GM19238 (cell line): ENCODE measurements around the gene TEX48.

Experiments
- DNase-seq: peaks from one replicate; pipeline ENCODE4 v3.0.0; 2011; ENCODE audit warnings: low spot score; ENCODE audit not compliant: insufficient read length

TEX48 gene

GRCh38 chr9:114681594-114682332, at the start of gene TEX48:
Gene TEX48, minus strand, starts transcription at chr9:114682192. Its CDS starts 10,469 bp downstream, at chr9:114671723.
- DNase-seq = peak; percentile 22

GRCh38 chr9:114731701-114732100, 49.7 kb upstream of the TEX48 start:
- no peak for DNase-seq

- no peak for DNase-seq
Observed at GRCh38 chr9:114729706-114730105, 47.7 kb upstream of the TEX48 start.

GRCh38 chr9:114725930-114726329, 43.9 kb upstream of the TEX48 start:
- DNase-seq = no peak

GRCh38 chr9:114724744-114725143, 42.8 kb upstream of the TEX48 start:
- no peak for DNase-seq

GRCh38 chr9:114723931-114724330, 41.9 kb upstream of the TEX48 start:
- DNase-seq = no peak

GRCh38 chr9:114722937-114723620, 41.1 kb upstream of the TEX48 start:
- DNase-seq = no peak

GRCh38 chr9:114722081-114722621, 40.2 kb upstream of the TEX48 start:
- DNase-seq = no peak

GRCh38 chr9:114721491-114722079, 39.6 kb upstream of the TEX48 start:
- DNase-seq = no peak

GRCh38 chr9:114720086-114720676, 38.2 kb upstream of the TEX48 start:
- no peak for DNase-seq

DNA sequence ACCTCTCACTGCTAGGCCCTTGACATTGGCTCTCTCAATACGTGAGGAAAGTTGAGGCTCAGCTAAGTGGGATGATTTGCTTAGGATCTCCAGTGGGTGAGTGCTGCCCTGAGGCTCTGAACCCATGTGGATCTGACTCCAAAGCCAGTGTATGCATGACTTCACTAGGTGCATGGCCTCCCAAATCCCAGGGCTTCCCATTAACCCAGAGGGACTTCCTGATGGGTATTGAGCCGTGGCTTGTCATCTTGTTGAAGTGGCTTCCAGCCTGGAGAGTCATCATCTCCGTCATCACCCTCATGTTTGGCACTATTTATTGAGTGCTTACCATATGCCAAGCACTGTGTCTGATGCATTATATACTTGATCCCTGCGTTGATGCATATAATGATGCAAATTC, 37.3 kb upstream of the TEX48 start:
- no peak for DNase-seq

GRCh38 chr9:114718801-114719221, 36.8 kb upstream of the TEX48 start:
- no peak for DNase-seq

DNA sequence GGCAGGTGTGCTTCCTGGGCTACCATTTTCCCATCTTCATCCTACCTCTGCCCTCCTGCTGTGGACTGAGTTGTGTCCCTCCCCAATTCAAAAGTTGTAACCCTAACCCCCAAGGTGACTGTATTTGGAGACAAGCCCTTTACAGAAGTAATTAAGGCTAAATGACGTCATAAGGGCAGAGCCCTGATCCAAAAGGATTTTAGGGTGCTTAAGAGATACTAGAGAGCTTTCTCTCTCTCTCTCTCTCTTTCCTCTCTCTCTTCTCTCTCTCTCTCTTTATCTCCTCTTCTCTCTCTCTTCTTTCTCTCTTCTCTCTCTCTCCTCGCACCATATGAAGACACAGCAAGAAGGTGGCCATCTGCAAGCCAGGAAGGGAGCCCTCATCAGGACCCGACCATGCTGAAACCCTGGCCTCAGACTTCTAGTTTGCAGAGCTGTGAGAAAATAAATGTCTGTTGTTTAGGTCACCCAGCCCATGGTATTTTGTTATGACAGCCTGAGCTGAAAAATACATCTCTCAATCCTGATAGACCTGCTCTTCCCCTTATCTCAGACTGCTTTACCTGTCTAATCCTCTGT, 36.0 kb upstream of the TEX48 start:
- DNase-seq = no peak

GRCh38 chr9:114709636-114710035, 27.6 kb upstream of the TEX48 start:
- DNase-seq = no peak

DNA sequence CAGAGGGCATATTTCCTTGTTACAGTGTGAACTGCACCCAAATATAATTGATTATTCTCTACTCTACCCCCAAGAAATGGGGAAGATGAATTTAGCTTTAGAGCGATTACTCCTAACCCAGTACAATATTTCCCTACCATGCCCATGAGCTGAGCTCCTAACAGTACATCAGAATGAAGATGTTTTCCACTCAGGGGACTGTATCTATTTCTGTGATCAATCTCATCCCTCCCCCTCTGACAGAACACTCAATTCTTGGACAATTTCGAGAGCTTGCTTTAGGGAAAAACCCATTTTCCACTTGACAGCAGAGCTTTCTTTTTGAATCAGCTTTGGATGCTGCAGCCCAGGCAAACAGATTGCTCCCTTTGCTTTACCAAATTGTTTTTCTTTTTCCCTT, 24.7 kb upstream of the TEX48 start:
- DNase-seq = no peak

- DNase-seq = no peak
Observed at GRCh38 chr9:114701988-114702387, 20.0 kb upstream of the TEX48 start.

DNA sequence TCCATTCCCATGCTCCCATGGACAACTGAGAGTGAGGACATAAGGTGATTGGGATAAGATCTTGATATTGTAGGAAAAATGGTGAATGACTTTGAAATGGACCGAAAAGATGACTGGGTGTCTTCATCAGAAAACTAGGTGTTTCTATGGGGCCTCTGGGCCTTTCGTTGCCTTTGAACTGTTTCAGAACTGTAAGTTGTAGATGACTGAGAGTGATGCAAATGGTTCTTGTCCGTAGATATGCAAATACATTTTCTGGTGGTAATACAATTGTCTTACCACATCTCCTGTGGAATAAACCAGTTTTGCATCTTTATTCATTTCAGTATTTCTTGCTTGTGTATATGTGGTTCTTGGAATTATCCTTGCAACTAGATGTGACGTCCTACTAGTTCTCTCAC, 16.0 kb upstream of the TEX48 start:
- DNase-seq = peak; percentile 17

DNA sequence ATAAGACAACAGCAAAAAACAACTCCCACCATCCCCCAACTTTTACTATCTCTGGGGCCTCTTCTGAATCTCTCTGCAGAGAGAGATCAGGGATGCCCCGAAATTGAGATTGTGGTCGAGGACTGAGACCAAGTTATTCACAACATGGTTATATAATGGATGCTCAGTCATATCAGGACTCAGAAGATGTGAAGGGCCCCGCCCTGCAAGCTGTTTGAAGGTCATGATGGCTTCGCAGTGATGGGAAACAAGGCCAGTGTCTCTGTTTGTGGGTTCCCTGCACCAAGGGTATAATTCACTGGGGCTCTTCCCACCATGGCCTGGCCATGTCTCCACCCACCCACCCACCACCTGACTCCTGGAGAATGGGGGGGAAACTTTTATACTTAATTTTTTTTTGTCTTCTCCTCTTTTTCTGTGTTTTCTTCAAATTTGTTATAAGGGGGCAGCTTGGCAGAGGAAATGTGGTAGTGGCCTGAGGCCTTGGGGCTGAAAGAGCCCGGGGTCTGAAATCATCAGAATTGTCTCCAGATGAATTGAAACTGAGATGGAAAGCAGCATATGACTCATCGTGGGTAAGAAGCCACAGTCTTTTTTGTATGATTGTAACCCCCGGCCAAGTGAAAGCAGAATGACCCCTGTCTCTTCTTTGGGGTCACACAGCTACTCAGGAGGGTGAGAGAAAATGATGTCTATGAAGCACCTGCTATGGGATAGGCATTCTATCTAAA, 15.0 kb upstream of the TEX48 start:
- DNase-seq = peak; percentile 37

GRCh38 chr9:114695948-114696347, 14.0 kb upstream of the TEX48 start:
- no peak for DNase-seq

DNA sequence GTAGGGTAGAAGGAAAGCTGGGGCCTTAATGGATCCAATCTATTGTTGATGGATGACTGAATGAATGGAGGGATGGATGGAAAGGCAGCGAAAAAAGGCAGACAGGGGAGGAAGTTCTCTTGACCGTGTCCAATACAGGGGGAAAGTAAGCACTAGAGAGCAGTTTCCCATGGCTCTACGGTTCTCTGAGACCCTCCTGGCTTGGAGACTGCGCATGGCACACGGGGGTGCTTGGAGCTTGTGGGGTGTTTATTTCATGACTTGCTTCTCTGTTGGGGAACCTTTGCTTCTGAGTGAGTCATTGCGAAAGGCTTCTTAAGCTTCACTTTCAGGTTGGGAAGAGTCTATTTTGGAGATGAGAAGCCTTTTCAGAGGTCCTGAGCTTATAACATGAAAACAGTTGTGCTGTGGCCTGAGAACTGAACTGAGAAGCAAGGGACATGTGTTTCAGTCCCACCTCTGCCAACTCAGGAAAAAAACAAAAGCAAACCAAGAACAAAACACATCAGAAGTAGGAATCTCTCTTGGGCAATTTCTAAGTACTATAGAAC, 12.8 kb upstream of the TEX48 start:
- DNase-seq = peak; percentile 21

- no peak for DNase-seq
Observed at GRCh38 chr9:114694146-114694545, 12.2 kb upstream of the TEX48 start.
